Neural cell (in vitro differentiated cells): ENCODE data around the gene IMMP2L. TPM values are rescaled to one million over a fixed set of nuclear protein-coding genes. Genes with fewer than 3 reads are reported as not detected.

Experiments used
- H2AFZ ChIP-seq: fragments of 200-600, 300-800 bp; sonication (generic), shearing (Covaris generic); 2 replicates; pipeline ENCODE4 v1.6.0; 2014; ENCODE audit warnings: low read depth, mild to moderate bottlenecking, antibody characterized with exemption, low read length, moderate library complexity
- H3F3A ChIP-seq: fragments of 200-600 bp; shearing (Covaris generic); 2 replicates; pipeline ENCODE4 v1.6.1; 2016; ENCODE audit warnings: mild to moderate bottlenecking, moderate library complexity, mixed read lengths, antibody characterized with exemption, low read length; ENCODE audit not compliant: insufficient read depth, poor library complexity, severe bottlenecking
- H3K27ac ChIP-seq: fragments of 200-600, 300-800 bp; sonication (generic), shearing (Covaris generic); 2 replicates; pipeline ENCODE4 v1.5.1; 2014; ENCODE audit warnings: mild to moderate bottlenecking, low read length, moderate library complexity
- H3K27me3 ChIP-seq: fragments of 300-800, 200-600 bp; sonication (generic), shearing (Covaris generic); 2 replicates; pipeline ENCODE4 v1.6.0; 2014; ENCODE audit warnings: mild to moderate bottlenecking, low read depth, low read length, moderate library complexity; ENCODE audit not compliant: insufficient read depth
- H3K36me3 ChIP-seq: fragments of 300-800, 200-600 bp; sonication (generic), shearing (Covaris generic); 2 replicates; pipeline ENCODE4 v1.5.1; 2014; ENCODE audit warnings: mild to moderate bottlenecking, antibody characterized with exemption, low read length, moderate library complexity; ENCODE audit not compliant: insufficient read depth
- H3K4me2 ChIP-seq: fragments of 300-800, 200-600 bp; sonication (generic), shearing (Covaris generic); 2 replicates; pipeline ENCODE4 v1.6.0; 2014; ENCODE audit warnings: mild to moderate bottlenecking, low read length
- H3K4me3 ChIP-seq: fragments of 300-800, 200-600 bp; sonication (generic), shearing (Covaris generic); 2 replicates; pipeline ENCODE4 v1.5.1; 2014; ENCODE audit warnings: mild to moderate bottlenecking, low read length, moderate library complexity
- H3K79me2 ChIP-seq: fragments of 200-600 bp; shearing (Covaris generic); replicated peaks from 2 replicates; pipeline ENCODE4 v1.6.0; 2014; ENCODE audit warnings: mild to moderate bottlenecking, low read length, moderate library complexity; ENCODE audit not compliant: insufficient read depth
- H3K9ac ChIP-seq: fragments of 300-800, 200-600 bp; sonication (generic), shearing (Covaris generic); 2 replicates; pipeline ENCODE4 v1.6.1; 2016; ENCODE audit warnings: mild to moderate bottlenecking, low read length, mixed read lengths
- H3K9me2 ChIP-seq: fragments of 200-600 bp; shearing (Covaris generic); 2 replicates; pipeline ENCODE4 v1.6.1; 2016; ENCODE audit warnings: mild to moderate bottlenecking, low read length, mixed read lengths; ENCODE audit not compliant: insufficient read depth
- H3K9me3 ChIP-seq: fragments of 200-600, 300-800 bp; sonication (generic), shearing (Covaris generic); 2 replicates; pipeline ENCODE4 v1.6.1; 2016; ENCODE audit warnings: mild to moderate bottlenecking, mixed run types, low read length, moderate library complexity, mixed read lengths
- H4K20me1 ChIP-seq: fragments of 200-600 bp; shearing (Covaris generic); 2 replicates; pipeline ENCODE4 v1.6.1; 2016; ENCODE audit warnings: mild to moderate bottlenecking, mixed run types; ENCODE audit not compliant: insufficient read depth
- EP300 ChIP-seq: fragments of 450-650 bp; conservative IDR thresholded peaks from 2 replicates; pipeline ENCODE4 v1.6.1; 2014; ENCODE audit warnings: antibody characterized with exemption, mild to moderate bottlenecking, moderate library complexity; ENCODE audit not compliant: poor library complexity, severe bottlenecking
- EZH2 ChIP-seq: fragments of 200-600, 300-800 bp; shearing (Covaris generic), sonication (generic); IDR thresholded peaks from 2 replicates; pipeline ENCODE4 v1.6.1; 2014; ENCODE audit warnings: antibody characterized with exemption, low read length, borderline replicate concordance, mild to moderate bottlenecking; ENCODE audit not compliant: insufficient read depth, poor library complexity, severe bottlenecking
- MXI1 ChIP-seq: fragments of 450-650 bp; conservative IDR thresholded peaks from 2 replicates; pipeline ENCODE4 v1.6.1; 2014; ENCODE audit warnings: antibody characterized with exemption, mild to moderate bottlenecking; ENCODE audit not compliant: poor library complexity, severe bottlenecking
- POLR2AphosphoS5 ChIP-seq: IDR thresholded peaks from 2 replicates; pipeline ENCODE4 v1.6.1; 2012
- RAD21 ChIP-seq: fragments of 450-650 bp; conservative IDR thresholded peaks from 2 replicates; pipeline ENCODE4 v1.6.1; 2014; ENCODE audit warnings: antibody characterized with exemption, mild to moderate bottlenecking, moderate library complexity
- SMC3 ChIP-seq: fragments of 450-650 bp; conservative IDR thresholded peaks from 2 replicates; pipeline ENCODE4 v1.6.1; 2014; ENCODE audit warnings: antibody characterized with exemption, mild to moderate bottlenecking, moderate library complexity; ENCODE audit not compliant: poor library complexity
- TAF1 ChIP-seq: IDR thresholded peaks from 2 replicates; pipeline ENCODE4 v1.6.1; 2012; ENCODE audit warnings: low read depth
- polyA plus RNA-seq: library from polyadenylated mRNA; depleted of rRNA; stranded (reverse); fragments of >200 nt; gene quantifications from 2 replicates; pipeline ENCODE4 v1.2.3, GENCODE V29; 2014
- TF ChIP-seq, protein P1 (sequence below): fragments of 450-650 bp; IDR thresholded peaks from 2 replicates; pipeline ENCODE4 v1.5.1; 2014; ENCODE audit warnings: antibody characterized with exemption, mild to moderate bottlenecking, moderate library complexity; ENCODE audit not compliant: poor library complexity, severe bottlenecking
- TF ChIP-seq, protein P2 (sequence below): IDR thresholded peaks from 2 replicates; pipeline ENCODE4 v1.6.1; 2012; ENCODE audit warnings: borderline replicate concordance

IMMP2L gene
- polyA plus RNA-seq, 1 donor from 2014 or later: 9.7 TPM

DNA sequence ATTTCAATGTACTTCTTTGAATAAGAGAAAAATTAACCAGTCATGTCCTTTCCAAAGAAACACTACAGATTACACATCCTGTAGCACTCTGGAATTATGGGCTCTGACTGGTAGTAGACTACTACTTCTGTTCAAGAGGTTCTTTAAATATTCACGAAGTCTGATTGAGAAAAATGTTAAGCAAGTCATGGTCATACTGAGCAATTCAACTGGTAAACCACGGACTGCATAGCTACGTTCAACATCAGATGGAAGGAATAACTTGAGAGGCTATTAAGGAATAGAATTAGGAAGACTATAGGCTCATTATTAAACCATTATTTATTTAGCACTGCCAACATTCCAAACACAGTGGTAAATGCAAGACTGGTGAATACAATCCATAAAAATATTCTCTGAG lies 160.8 kb downstream of the IMMP2L start:
- H3K36me3 ChIP-seq: no peaks in the 10 kb centered on the region
- no peak overlapping the region for H3K4me2 ChIP-seq
- H4K20me1 ChIP-seq: no peaks in the 10 kb centered on the region
- no peak overlapping the region for H3K27ac ChIP-seq
- H3K9me2 ChIP-seq: no peaks in the 10 kb centered on the region
- H3K79me2 ChIP-seq: no peaks in the 10 kb centered on the region
- no peak overlapping the region for H2AFZ ChIP-seq
- H3K9ac ChIP-seq: no peak overlapping the region
- H3K4me3 ChIP-seq: no peak overlapping the region
- TF ChIP-seq, protein P1, sequence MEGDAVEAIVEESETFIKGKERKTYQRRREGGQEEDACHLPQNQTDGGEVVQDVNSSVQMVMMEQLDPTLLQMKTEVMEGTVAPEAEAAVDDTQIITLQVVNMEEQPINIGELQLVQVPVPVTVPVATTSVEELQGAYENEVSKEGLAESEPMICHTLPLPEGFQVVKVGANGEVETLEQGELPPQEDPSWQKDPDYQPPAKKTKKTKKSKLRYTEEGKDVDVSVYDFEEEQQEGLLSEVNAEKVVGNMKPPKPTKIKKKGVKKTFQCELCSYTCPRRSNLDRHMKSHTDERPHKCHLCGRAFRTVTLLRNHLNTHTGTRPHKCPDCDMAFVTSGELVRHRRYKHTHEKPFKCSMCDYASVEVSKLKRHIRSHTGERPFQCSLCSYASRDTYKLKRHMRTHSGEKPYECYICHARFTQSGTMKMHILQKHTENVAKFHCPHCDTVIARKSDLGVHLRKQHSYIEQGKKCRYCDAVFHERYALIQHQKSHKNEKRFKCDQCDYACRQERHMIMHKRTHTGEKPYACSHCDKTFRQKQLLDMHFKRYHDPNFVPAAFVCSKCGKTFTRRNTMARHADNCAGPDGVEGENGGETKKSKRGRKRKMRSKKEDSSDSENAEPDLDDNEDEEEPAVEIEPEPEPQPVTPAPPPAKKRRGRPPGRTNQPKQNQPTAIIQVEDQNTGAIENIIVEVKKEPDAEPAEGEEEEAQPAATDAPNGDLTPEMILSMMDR: no peak
- TF ChIP-seq SMC3 (no peak), POLR2AphosphoS5 (no peak), EP300 (no peak), TAF1 (no peak), RAD21 (no peak), EZH2 (no peak), MXI1 (no peak)
- TF ChIP-seq, protein P2, sequence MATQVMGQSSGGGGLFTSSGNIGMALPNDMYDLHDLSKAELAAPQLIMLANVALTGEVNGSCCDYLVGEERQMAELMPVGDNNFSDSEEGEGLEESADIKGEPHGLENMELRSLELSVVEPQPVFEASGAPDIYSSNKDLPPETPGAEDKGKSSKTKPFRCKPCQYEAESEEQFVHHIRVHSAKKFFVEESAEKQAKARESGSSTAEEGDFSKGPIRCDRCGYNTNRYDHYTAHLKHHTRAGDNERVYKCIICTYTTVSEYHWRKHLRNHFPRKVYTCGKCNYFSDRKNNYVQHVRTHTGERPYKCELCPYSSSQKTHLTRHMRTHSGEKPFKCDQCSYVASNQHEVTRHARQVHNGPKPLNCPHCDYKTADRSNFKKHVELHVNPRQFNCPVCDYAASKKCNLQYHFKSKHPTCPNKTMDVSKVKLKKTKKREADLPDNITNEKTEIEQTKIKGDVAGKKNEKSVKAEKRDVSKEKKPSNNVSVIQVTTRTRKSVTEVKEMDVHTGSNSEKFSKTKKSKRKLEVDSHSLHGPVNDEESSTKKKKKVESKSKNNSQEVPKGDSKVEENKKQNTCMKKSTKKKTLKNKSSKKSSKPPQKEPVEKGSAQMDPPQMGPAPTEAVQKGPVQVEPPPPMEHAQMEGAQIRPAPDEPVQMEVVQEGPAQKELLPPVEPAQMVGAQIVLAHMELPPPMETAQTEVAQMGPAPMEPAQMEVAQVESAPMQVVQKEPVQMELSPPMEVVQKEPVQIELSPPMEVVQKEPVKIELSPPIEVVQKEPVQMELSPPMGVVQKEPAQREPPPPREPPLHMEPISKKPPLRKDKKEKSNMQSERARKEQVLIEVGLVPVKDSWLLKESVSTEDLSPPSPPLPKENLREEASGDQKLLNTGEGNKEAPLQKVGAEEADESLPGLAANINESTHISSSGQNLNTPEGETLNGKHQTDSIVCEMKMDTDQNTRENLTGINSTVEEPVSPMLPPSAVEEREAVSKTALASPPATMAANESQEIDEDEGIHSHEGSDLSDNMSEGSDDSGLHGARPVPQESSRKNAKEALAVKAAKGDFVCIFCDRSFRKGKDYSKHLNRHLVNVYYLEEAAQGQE: no peak
- no peaks in the 10 kb centered on the region for H3F3A ChIP-seq
- no peaks in the 10 kb centered on the region for H3K9me3 ChIP-seq
- H3K27me3 ChIP-seq: no peaks in the 10 kb centered on the region

DNA sequence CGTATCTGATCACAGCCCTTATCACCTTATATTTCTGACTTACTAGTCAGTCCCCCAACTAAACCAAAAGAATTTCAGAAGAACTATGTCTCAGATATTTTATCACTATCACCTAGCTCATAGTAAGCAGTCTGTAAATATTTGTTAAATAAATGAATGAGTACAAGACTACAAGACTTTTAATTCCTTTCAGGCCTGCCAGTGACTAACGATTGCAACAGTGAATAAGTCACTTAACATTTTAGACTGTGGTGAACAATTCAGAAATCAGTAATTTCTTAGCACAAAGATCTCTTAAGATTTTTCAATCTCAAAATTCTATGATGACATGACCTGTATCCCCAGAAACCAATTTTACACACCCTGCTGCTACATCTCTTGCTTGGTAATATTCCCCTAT lies 162.2 kb downstream of the IMMP2L start:
- H3K27ac ChIP-seq: no peak overlapping the region

More for the DNA sequence above, 162.2 kb downstream of the IMMP2L start:
- Histone ChIP-seq H3K36me3 (no peaks in the 10 kb centered on the region), H3K27me3 (no peaks in the 10 kb centered on the region), H3K9ac (no peak overlapping the region), H3K79me2 (no peaks in the 10 kb centered on the region), H2AFZ (no peak overlapping the region), H3K4me3 (no peak overlapping the region), H4K20me1 (no peaks in the 10 kb centered on the region), H3F3A (no peaks in the 10 kb centered on the region), H3K9me3 (no peaks in the 10 kb centered on the region), H3K4me2 (no peak overlapping the region), H3K9me2 (no peaks in the 10 kb centered on the region)
- TF ChIP-seq RAD21 (no peak), MXI1 (no peak), POLR2AphosphoS5 (no peak), TAF1 (no peak), EP300 (no peak), EZH2 (no peak), SMC3 (no peak)
- TF ChIP-seq, protein P1: no peak
- TF ChIP-seq, protein P2: no peak
